NCI-H2029 (cell line): ENCODE results near the gene LEMD1.
A peak's percentile ranks its signal among the peaks of the same experiment; 100 is the strongest.
"Not testable (repeated sequence)": the region's sequence is repeated elsewhere in the genome, so short reads cannot be mapped to it uniquely, and the experiment has no call there.

Experiments
- DNase-seq: peaks from one replicate; lab custom pipeline; 2025; lab: John Stamatoyannopoulos, UW

The LEMD1 gene

DNA sequence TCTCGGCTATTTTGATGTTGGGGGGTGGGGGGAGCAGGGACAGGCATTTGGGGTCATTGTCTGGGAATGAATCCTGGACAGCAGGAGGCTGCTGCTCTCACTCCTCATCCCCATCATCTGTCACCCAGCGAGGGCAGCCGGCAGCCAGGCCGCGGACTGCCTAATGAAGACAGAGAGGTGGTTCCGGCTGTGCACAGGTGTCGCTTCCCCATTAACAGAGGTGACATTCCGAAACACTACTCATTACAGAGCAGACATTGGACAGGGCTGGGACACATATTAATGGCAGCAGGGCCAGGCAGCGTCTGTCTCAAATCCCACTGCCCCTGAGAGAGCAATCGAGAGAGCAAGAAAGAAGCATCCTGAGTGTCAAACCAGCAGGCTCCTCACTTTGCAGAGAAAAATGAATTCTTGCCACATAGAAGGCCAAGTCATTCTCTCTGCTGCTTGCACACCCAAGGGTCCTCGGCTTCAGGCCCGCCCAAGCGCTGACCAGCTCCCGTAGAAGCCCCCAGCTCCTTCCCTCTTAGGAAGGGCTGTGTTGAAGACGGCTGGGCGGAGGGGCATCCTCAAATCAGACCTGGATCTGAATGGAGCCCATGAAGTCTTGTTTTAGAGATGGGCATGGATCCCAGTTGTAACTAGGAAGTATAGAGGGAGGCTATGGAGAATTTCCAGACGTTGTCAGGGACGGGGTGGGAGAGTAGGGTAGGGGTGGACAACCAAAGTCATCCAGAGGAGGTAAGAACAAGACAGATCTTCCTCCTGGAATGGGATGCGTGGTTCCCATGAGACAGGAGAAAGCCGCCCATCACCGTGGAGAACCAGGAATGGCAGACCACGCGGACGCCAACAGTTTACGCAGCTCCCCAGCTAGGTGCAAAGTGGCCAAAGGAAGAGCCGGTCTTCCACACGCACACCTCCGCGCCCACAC lies 8.2 kb upstream of the LEMD1 start:
- DNase-seq, result no peak

DNA sequence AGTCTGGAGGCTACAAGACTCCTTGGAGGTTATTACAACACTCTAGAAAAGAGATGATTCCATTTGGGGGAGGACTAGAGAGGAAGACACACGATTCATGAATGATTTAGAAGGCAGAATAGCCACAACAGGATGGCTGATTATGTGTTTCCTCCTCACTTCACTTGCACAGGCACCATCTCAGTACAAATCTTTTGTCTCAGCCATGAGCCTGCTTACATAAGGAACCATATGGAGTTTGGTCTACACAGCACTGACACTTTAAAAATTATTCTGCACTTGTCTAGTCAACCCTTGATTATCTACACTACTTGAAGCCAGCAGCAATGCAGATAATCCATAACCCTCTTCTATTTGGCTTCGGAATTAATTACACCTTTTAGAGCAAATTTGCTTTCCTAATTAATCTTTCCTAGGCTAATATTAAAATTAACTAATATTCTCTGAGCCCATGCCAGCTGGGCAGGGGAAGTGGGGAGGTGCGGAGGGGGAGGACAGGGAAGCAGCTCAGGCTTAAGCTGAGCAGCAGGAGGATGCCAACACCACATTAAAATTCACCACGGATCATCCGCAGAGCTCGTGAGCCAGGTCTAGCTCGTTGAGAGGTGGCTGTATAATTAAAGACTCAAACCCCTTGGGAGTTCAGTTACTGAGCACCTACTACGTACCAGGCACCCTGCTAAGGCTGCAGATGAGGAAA lies 3.2 kb upstream of the LEMD1 start:
- no peak for DNase-seq

DNA sequence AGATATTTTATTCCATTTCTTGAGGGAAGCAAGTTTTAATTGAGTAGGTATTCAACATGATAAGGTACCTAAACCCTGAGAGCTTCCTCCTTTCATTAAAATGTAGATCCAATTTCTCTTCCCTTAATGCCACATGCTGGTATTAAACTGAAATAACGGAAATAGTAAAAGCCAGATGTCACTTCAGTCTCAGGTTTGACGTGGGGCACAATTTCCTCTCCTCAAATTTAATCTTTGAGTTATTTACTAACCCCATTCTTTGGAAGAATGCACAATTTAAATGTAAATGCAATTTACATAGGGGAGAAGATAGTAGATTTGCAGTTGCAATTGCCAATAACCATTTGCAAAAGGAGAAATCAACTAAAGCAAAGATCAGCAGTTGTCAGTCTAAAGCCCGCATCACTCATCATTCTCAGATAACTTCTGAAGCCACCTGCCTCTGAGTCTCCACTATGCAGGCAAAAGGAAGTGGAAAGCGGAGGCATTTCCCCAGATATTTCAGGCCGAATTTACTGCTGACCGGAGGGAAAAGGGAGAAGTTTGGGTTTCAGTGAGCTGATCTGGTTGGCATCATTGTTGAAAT lies 2.1 kb upstream of the LEMD1 start:
- no peak for DNase-seq

DNA sequence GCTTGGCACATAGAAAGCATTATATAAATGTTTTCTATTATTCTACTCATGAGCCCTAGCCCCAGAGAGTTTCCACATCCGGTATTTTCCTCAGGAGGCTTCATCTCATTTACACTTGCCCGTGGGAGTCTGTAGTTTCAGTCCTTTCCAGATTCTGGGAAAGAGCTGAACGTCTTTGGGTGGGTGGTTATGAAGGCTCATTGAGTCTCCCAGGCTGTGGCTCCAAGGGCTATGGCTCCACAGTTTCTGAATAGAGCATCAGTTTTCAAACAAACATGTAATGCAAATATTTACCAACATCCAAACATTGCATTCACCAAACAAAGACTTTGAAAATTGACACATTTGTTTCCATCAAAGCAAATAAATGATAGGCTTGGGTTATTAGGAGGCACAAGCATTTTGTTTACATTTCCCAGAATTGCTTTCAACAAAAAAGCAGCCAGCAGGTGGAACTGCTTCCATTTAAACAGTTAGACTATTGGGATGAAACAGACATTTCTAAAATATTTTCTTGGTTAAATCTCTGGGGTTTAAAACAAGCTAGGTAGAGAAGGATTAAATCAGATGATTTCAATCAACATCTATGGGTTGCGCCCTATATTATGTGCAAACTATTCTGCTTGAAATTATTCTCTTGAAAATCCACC lies 1.3 kb upstream of the LEMD1 start:
- DNase-seq, result peak; percentile 72

DNA sequence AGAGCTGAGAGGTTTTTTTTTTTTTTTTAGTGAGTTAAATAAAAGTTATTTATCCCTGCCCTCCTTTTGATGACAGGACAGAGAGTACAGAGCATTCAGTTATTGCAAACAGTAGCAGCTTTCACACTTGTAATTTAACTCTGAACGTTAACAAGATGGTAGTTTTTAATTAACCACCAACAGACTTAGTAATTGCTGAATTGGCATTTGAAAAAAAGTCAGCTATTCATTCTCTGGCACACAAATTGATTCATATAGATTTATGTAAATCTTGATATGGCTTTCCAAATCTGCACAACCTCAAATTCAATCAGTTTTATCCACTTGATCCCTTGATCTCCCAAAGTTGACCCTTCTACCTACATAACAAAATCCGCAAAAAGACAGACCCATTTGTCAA lies 918 bp downstream of the LEMD1 start:
- DNase-seq, result no peak

DNA sequence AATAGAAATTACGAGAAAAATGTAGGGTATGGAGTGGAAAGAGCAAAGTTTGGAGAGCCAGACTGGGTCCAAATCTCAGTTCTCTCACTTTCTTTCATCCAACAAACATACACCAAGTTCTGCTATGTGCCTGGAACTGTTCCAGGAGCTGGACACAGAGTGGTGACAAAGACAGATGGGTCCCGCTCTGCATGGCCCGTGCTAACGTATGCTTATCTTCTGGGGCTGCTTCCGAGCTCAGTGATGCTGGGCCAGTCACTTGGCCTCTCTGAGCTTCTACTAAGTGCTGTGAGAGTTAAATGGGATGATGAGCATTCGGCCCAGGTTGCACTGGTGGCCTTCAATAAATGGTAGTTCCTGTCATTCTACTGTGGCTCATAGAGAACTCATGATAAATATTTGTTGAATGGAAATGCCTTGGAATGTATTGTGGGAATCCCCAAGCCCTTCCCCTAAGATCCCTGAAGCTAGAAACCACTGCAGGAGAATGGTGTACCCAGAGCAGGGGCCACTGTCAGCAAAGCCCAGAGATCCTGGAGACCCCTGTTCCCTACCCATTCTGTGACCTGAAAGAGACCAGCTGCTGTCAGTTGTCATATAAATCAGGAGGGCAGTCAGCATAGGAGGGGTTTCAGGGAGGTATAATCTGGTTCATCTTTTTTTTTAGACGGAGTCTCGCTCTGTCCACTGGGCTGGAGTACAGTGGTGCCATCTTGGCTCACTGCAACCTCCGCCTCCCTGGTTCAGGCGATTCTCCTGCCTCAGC lies 3.8 kb downstream of the LEMD1 start:
- no peak for DNase-seq

DNA sequence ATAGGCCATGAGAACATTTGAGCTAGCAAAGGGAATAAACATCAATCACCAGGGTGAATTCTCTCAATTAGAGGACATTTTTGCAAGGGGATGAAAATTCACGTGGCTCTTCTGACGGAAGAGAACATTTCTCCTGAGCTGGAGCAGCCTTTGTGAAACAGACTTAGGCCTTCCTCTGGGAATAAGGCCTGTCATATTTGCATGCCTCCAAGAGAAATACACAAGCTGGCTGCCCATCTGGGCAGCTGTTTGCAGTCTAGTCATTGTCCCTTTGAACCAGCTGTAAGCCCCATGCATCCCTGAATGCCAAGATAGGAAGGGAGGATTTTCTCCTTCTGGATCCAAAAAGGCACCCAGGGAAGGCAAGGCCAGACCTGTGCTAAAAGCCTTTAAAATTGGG lies 5.5 kb downstream of the LEMD1 start:
- no peak for DNase-seq

DNA sequence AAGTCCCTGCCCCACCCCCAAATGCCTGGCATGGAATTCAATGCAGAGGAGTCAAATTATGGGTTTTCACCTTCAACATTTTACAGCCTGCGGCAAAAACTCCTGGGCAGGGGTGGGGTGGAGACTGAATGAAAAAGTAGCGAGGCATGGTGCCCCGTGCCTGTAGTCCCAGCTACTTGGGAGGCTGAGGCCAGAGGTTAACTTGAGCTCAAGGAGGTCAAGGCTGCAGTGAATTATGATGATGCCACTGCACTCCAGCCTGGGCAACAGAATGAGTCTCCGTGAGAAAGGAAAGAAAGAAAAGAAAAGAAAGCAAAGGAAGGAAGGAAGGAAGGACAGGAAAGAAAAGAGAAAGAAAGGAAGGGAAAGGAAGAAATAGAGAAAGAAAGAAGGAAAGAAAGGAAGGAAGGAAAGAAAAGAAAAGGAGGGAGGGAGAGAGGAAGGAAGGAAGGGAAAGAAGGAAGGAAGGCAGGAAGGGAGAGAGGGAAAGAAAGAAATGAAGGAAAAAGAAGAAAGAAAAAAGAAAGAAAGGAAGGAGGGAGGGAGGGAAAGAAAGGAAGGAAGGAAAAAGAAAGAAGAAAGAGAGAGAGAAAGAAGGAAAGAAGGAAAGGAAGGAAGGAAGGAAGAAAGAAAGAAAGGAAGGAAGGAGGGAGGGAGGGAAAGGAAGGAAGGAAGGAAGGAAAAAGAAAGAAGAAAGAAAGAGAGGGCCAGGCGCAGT lies 11.1 kb downstream of the LEMD1 start:
- no peak for DNase-seq

DNA sequence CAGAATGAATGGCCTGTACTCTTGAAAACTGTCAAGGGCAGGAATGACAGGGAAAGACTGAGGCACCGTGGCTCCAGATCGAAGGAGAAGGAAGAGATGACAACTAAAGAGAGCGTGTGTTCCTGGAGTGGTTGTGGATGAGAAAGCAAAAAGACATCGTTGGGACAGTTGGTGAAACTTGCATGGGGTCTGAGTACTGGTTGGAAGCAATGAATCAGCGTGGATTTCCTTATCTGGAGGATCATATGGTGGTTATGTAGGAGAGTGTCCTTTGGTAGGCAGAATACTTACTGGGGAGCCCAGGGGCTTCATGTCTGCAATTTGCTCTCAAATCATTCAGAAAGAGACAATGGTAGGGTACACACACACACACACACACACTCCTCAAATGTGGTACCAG lies 13.9 kb downstream of the LEMD1 start:
- DNase-seq, result no peak

DNA sequence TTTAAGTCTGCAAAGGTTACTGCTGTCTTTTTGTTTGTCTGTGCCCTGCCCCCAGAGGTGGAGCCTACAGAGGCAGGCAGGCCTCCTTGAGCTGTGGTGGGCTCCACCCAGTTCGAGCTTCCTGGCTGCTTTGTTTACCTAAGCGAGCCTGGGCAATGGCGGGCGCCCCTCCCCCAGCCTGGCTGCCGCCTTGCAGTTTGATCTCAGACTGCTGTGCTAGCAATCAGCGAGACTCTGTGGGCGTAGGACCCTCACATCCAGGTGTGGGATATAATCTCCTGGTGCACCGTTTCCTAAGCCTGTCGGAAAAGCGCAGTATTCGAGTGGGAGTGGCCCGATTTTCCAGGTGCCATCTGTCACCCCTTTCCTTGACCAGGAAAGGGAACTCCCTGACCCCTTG lies 15.6 kb downstream of the LEMD1 start:
- not testable (repeated sequence) for DNase-seq

DNA sequence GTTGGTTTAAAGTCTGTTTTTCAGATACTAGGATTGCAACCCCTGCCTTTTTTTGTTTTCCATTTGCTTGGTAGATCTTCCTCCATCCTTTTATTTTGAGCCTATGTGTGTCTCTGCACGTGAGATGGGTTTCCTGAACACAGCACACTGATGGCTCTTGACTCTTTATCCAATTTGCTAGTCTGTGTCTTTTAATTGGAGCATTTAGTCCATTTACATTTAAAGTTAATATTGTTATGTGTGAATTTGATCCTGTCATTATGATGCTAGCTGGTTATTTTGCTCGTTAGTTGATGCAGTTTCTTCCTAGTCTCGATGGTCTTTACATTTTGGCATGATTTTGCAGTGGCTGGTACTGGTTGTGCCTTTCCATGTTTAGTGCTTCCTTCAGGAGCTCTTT lies 17.4 kb downstream of the LEMD1 start:
- not testable (repeated sequence) for DNase-seq

DNA sequence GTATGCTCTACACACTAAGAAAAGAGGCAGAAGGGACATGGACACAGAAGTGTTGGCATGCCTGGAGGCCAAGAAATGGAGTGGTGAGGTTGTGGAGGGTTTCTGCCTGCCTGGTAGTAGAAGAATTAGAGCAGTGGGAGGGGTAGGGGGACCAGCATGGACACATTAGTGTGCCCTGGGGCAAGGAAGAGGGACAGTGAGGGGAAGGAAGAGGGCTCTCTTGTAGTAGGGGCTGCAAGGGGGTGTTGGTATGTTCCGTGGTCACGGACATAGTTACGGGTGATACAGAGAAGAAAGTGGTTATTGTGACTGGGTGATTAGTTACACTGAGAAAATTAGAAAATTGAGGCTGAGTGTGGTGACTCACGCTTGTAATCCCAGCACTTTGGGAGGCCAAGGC lies 23.3 kb downstream of the LEMD1 start:
- DNase-seq, result no peak

DNA sequence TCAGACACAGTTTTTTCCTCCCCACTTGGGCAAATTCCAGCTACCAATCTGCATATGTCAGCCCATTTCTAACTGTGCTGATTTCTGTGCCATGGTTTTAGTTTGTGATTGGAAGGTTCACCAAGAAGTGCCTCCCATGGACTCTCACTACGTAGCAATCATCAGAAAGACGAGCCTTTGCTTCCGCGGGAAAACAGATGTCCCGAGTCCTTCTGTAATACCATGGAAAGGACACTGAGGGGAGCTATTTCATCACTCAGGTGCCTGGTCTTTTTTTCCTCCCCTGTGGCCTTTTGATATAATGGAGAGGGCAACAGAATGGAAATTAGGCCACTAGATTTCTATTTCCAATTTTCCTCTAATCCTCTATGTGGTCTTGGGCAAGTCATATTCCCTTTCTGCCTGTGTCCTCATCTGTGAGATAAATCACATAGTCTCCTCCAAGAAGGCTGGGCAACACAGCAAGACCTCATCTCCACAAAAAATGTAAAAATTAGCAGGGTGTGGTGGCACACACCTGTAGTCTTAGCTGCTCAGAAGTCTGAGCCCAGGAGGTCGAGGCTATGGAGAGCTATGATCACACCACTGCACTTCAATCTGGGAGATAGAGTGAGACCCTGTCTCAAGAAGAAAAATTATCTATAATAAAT lies 24.8 kb downstream of the LEMD1 start:
- DNase-seq, result peak; percentile 64

DNA sequence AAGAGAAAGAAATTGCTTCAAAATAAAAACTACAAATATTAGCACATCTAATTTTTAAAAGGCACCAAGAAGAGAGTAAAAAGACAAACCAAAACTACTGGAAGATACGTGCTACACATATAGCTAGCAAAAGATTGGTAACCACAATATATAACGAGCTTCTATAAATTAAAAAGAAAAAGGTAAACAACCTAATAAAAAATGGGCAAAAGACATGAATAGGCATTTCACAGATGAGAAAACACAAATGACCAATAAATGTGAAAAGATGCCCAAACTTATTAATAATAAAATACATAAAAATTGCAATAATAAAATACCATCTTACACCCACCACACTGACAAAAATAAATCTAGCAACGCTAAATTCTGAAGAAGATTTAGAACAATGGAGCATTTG lies 26.2 kb downstream of the LEMD1 start:
- no peak for DNase-seq

DNA sequence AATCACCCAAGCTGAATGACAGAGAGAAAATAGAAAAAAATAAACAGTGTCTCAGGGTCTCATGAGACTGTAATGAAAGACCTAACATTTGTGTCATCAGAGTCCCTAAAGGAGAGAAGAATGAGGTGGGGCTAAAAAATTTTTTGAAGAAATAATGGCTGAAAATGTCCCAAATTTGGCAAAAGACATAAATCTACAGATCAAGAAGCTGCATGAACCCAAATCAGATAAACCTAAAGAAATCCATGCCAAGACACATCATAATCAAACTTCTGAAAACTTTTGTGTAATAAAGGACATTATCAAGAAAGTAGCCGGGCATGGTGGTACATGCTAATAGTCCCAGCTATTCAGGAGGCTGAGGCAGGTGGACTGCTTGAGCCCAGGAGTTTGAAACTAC lies 29.2 kb downstream of the LEMD1 start:
- DNase-seq, result no peak

DNA sequence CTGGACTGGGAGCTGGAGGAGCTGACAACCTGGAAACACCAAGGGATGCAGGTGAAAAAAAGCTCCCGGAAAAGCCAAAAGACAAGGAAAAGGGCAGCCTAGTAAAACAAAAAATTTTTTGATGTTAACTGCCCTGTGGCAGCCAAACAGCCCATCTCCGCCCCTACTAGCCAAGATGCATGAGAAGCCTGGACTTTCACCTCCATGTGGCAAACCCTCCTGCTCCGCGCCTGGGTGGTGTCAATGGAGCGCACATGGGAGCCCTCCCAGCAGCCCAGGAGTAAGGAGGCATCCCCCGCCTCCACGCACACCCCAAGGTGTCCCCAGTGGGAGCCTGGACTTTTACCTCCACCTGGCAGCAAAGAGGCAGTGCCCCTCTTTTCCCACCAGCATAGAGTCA lies 30.5 kb downstream of the LEMD1 start:
- no peak for DNase-seq

DNA sequence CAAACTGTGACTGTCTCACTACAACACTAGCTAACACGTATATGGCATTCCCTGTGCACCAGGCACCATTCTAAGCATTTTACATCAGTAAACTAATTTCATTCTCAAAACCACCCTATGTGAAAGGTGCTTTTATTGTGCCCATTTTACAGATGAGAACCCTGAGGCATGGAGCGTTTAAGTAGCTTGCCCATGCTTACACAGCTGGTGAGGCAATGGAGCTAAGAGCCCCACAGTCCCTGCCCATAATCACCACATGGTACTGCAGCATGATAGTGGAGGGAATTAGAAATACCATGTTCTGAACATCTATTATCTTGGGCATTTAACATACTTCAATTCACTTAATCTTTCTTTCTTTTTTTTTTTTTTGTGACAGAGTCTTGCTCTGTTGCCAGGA lies 34.0 kb downstream of the LEMD1 start:
- DNase-seq, result no peak

DNA sequence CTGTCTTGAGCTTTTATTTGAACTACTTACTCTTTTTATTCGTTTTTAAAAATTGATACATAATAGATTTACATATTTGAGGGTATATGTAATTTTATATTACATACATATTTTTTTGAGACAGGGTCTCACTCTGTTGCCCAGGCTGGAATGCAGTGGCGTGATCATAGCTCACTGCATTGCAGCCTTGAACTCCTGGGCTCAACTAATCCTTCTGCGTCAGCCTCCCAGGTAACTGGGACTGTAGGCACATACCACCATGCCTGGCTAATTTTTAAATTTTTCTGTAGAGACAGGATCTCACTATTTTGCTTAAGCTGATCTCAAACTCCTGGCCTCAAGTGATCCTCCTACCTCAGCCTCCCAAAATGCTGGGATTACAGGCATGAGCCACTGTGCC lies 38.9 kb downstream of the LEMD1 start:
- not testable (repeated sequence) for DNase-seq

DNA sequence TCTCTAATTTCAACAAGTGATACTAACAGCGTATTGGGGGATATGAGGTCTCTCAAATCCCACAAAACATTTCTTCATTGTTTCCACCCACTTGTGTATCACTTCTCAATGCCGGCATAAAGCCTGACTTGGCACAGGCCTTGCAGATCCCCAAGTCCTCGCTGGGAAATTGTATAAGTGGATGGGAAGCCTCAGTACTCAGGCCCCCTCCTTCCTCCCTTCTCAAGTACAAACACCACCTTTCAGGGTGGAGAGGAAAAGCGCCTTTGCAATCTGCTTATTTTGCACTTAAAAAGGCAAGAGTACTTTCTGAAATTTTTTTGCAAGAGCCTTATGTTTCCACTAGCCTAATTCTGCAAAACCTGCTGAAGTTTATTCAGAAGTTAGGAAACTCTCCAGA lies 39.3 kb downstream of the LEMD1 start:
- no peak for DNase-seq

DNA sequence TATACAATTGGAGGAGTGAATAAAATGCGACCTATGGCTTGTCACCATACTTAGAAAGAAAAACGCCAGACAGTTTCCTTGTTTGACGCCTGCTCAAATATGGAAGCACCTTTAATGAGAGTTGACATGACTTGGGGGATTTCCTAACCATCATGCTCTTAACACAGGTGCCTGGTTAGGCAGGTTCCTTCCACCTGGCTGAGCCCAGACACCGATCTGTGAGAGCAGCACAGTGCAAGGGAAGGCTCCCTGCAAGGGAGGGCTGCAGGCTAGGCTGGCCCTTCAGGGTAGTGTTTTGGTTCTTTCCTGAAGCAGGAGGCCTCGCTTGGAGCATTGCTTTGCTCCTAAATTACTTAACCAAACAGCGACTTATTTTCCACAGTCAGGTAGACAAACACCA lies 40.6 kb downstream of the LEMD1 start:
- DNase-seq, result no peak

DNA sequence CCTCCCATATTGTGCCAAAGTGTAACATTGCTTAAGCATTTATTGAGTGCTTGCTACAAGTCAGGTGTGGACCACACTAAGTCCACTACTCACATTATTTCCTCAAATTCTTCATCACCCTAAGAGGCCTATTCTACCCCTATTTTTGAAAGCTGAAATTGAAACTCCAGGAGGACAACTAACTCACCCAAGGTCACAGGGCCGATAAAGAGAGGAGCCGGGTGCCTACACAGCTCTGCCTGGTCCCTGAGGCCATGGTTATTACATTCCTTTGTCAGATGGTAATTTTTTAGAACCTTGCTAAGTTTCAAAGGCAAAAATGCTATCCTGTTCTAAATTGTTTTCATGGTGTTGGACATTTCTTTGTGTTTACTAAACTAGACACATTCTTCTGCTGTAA lies 41.0 kb downstream of the LEMD1 start:
- DNase-seq, result no peak
